Umbilical cord (tissue), 2 donors: ENCODE data around the gene TNFRSF13B. TPM values are rescaled to one million over a fixed set of nuclear protein-coding genes. Genes with fewer than 3 reads are reported as not detected.
"Not testable (repeated sequence)": the region's sequence is repeated elsewhere in the genome, so short reads cannot be mapped to it uniquely, and the experiment has no call there.

Experiments used
- DNase-seq: peaks from one replicate; pipeline ENCODE4 v3.0.0-alpha.2; 2015; ENCODE audit warnings: low spot score
- total RNA-seq: library from RNA; depleted of rRNA; stranded (reverse); fragments of >200 nt; gene quantifications from one replicate; pipeline ENCODE4 v1.2.3, GENCODE V29; 2014; ENCODE audit warnings: low replicate concordance; ENCODE audit not compliant: insufficient read depth

TNFRSF13B gene
- total RNA-seq, 1 donor from 2014 or later: not detected

DNA sequence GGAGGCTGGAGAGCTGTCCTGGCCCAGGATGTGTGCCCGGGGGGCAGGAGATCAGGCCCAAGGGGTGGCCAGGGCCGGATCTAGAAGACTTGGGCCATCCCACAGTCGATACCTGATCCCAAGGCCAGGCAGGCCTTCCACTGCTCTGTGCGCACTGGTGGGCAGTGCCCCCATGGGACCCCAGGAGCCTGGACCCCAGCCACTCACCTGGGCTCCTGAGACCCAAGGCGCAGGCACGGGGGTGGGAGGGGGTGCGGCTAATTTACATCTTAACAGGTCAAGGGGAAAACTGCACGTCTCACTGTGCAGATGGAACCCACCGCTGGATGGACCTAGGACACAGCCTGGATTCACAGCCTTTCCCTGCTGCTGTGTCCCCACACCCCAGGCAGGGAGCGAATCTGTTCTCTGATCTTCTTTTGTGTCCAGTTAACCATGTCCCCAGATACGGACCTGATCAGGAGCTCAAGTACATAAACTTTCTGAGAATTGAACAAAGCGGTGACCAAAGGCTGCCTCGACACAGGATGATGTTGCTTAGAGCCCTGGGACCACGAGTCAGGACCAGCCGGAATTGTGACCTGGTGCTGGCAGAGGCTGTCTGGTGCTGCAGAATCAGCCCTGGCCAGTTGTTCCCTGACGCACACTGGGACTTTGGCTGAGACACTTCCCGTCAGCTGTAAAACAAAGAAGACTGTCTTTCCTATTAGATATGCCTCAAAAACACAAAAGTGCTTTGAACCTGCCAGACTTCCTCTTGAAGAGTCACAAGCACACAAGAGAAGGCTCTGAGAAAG, 60.6 kb downstream of the TNFRSF13B start:
- DNase-seq: peak; percentile 16

DNA sequence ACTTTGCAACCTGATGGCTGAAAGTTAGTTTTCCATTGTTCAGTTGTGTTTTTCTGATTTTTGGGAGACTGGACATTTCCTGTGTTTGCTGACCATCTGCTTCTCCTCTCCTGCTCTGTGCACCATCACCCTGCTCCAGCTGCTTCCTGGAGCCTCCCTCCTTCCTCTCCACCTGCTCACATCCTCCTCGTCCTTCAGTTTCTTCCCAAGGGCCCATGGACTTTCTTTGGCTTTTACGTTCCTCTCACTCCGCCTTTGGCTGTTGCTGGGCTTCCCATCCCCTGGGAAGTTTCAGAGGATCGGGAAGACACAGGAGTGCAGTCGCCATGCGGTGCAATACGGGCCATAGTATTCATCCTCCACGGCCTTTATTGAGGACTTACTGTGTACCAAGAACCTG, 61.6 kb downstream of the TNFRSF13B start:
- DNase-seq: no peak

DNA sequence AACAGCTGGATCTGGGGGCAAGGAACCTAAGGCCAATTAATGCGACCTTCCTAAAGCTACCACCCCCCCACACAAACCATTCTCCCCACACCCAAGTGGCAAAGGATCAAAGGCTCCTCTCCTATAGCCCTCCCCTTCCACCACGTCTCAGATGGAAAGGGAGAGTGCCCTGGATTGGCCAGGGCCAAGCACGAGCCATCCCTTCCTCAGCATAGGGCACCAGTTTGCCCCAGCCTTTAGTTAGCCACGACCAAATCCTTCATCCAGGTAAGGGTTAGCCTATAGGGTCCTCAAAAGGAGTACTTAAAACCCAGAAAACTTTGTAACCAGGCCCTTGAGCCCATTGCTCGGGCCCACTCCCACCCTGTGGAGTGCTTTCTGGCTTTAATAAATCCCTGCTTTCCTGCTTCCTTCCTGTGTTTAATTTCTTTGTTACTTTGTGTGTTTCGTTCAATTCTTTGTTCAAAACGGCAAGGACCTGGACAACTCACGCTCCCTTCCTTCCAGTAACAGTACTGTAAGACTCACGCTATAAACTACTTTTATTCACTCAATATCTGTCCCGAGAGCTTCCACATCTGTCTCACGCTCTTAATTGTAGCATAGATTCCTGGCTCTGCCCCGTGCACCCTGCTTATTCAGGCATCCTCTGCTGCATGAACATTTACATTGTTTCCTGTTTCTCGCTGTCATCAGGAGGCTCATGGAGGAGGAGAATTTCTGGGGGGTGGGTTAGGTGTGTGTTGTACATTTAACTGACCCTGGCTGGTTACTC, 62.3 kb downstream of the TNFRSF13B start:
- DNase-seq: no peak

DNA sequence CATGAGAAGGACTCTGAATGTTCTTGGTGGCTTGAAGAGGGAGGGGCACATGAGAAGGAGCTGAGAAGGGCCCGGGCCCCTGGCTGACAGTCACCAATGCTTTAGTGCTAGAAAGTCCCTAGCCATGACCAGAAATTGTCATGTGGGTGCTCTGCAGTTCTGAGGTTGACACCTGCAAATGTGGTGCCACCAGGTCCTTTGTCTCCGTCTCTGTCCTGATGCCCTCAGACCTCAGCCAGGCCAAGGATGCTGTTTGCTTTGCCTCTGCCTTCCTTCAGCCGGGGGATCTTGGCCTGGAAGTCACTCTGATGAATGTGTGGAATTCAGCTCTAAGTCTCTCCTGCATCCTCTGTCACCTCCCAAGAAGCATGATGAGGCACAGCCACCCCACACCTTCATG, 63.6 kb downstream of the TNFRSF13B start:
- DNase-seq: no peak

DNA sequence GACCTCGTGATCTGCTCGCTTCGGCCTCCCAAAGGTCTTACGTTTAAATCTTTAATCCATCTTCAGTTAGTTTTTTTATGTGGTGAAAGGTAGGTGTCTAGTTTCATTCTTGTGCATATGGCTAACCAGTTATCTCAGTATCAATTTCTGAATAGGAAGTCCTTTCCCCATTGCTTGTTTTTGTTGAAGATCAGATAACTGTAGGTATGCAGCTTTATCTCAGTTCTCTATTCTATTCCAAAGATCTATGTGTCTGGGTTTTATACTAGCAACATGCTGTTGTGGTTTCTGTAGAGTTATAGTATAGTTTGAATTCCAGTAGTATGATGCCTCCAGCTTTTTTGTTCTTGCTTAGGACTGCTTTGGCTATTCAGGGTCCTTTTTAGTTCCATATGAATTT, 65.2 kb downstream of the TNFRSF13B start:
- no peak for DNase-seq

DNA sequence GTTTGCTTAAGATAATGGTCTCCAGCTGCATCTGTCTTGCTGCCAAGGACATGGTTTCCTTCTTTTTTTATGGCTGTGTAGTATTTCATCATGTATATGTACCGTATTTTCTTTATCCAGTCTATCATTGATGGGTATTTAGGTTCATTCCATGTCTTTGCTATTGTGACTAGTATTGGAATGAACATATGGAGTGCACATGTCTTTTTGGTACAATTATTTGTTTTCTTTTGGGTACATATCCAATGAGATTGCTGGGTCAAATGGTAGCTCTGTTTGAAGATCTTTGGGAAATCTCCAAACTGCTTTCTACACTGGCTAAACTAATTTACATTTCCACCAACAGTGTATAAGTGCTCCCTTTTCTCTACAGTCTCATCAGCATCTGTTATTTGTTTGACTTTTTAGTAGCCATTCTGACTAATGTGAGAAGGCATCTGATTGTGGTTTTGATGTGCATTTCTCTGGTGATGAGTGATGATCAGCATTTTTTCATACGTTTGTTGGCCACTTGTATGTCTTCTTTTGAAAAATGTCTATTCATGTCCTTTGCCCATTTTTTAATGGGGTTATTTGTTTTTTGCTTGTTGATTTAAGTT, 66.2 kb downstream of the TNFRSF13B start:
- no peak for DNase-seq

DNA sequence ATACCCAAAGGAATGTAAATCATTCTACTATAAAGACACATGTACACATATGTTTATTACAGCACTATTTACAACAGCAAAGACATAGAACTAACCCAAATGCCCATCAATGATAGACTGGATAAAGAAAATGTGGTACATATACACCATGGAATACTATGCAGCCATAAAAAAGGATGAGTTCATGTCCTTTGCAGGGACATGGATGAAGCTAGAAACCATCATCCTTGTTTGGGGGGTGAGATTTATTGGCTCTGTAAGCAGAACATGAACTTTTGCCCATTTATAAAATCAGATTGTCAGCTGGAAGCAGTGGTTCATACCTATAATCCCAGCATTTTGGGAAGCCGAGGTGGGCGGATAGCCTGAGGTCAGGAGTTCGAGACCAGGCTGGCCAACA, 68.8 kb downstream of the TNFRSF13B start:
- DNase-seq: not testable (repeated sequence)

DNA sequence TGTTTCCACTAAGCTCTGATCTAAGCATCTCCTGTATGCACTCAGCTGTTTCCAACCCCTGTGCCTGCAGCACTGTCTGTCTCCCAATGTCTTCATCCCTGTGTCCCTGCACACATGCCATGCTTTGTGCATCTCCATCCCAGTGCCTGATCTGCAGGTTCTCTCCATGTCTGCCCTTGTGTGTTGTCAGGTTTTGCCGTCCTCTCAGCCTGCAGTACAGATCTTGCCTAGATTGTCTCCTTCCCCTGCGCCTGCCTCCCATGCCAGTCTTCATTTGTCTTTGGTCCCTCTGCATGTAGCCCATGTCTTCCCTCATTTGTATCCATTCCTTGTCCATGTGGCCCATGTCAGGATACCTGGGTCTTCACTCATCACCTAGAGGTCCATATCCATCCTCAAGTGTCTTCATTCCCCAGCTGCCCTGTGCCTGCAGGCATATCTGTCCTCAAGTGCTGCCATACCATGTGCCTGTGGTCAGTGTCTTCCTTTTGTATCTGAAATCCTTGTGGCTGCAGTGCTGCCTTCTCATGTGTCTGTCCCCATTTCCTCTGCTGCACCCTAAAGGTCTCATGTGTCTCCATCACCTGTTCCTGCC, 71.5 kb downstream of the TNFRSF13B start:
- no peak for DNase-seq

DNA sequence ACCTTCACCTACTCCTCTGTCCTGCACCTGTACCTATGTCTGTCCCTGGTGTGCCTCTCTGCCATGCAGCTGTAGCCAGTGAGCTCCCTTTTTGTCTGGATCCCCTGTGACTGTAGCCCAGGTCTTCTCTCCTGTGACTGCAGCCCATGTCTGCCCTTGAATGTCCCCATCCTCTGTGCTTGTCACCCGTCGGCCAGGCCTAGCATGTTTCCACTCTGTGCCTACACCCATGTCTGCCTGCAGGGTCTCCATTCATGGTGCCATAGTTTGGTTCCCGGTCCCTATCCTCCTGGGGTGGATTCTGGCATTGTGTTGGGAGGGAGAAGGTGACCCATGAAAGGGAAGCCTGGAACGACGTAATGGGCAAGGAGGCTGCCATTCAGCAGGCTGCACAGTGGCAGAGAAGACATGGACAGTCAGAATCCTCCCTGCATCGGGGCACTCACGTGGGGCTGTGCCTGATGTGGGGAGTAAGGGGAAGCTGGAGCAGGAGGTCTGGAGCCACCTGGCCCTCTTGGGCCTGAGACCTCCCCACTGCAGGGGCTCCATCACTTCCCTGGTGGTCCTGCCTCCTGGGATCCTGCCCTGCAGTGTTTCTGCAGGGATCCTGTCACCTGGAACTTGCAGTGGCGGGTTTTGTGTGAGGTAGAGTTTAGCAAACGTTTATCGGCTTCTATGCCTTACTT, 74.6 kb downstream of the TNFRSF13B start:
- not testable (repeated sequence) for DNase-seq

DNA sequence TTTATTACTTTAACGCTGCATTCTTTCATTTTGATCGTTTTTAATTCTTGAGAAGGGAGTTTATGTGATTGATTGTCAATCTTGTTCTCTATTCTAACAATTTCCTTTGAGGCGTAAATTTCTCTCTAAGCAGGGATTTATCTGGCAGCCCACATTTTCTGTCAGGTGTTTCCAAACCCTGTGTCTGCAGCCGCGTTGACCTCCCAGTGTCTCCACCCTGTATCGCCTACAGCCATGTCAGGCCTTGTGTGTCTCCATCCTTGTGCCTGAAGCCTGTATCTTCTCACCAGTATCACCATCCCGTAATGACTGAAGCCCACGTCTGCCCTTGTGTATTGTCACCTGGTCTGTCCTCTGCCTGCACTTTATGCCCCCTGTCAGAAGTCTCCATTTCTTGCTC, 75.7 kb downstream of the TNFRSF13B start:
- DNase-seq: not testable (repeated sequence)

DNA sequence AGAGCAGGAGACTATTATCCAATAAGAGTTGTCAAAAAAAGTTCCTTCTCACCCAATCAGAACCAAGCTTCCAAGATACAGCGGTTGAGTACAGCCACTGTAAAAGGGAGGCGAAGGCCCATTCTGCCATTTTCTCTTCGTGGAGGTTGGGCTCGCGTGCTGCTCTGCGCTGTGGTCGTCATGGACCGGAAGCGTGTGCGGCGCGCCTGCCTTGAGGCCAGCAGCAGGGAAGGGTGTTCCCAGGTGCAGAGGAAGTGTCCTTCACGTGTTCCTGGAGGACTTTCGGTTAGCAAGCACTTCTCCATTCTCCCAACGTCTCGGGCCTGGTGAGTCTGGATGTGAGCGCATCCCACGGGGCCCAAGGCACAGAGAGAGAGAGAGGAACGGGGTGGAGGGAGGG, 78.4 kb downstream of the TNFRSF13B start:
- DNase-seq: not testable (repeated sequence)

DNA sequence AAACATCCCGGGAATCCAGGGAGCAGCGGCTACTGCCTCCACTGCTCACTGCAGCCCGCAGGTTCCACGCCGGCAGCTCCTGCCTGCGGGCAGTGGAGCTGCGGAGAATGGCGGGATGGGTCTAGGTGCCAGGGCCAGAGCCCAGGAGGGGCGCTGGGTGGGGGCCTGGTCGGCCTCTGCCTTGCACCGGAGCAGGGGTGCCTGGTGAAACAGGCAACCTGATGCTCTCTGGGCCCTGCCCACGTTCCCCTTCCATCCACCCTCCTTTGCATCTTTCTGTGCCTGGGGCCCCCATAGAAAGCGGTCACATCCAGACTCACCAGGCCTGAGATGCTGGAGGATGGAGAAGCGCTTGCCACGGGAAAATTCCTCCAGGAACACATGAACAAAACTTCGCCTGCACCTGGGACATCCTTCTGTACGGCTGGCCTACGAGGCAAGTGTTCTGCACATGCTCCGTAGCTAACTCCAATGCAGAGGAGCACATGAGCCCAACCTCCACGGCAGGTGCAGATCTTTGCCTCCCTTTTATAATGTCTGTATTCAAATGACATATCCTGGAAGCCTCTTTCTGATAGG, 79.0 kb downstream of the TNFRSF13B start:
- DNase-seq: not testable (repeated sequence)

DNA sequence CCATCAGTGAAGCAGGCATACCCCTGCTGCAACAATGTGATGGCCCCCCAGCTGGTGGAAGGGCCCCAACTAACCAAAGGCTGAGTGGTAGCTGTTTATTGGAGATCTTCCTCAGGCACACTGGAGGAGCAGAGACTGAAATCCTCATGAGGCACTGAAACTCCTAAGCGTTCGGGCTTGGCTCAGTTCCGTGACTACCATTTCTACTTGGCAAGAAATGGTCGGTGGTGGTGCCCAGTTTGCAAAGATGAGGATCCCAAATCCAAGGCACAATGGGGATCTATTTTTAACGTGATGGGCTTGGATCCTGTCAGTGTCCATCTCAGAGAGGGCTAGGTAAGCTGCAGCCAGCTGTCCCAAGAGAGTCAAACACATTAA, 82.8 kb downstream of the TNFRSF13B start:
- DNase-seq: no peak

Other genes starting within 250 kb of the TNFRSF13B start
- 69.3 TPM for gene MPRIP, start 70.3 kb upstream of the TNFRSF13B start, total RNA-seq
- gene PLD6, start 234.2 kb upstream of the TNFRSF13B start, total RNA-seq: not detected